ENCODE results near the gene HK3. TPM values are rescaled to one million over a fixed set of nuclear protein-coding genes. Genes with fewer than 3 reads are reported as not detected.
"Not testable (repeated sequence)": the region's sequence is repeated elsewhere in the genome, so short reads cannot be mapped to it uniquely, and the experiment has no call there.

HK3 gene
- polyA plus RNA-seq, 3 donors: 0.38 to 0.72 (median 0.62) TPM

DNA sequence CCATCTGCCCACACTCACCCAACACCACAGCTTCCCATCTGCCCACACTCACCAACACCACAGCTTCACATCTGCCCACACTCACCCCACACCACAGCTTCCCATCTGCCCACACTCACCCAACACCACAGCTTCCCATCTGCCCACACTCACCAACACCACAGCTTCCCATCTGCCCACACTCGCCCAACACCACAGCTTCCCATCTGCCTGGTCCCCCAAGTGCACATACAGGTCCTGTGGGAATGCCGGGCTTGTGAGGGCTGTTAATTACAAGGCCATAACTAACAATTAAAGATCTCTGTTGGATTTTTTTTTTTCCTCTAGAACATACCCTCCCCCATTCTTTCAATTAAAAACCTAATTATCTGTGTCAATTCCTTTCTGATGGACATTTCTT is 26.1 kb downstream of the HK3 start:
- DNase-seq (ENCODE audit: low read depth in 3 of 3, low spot score in 2 of 3): not testable (repeated sequence)

DNA sequence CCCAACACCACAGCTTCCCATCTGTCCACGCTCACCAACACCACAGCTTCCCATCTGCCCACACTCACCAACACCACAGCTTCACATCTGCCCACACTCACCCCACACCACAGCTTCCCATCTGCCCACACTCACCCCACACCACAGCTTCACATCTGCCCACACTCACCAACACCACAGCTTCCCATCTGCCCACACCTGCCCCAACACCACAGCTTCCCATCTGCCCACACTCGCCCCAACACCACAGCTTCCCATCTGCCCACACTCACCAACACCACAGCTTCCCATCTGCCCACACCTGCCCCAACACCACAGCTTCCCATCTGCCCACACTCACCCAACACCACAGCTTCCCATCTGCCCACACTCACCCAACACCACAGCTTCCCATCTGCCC is 26.6 kb downstream of the HK3 start:
- not testable (repeated sequence) for DNase-seq (ENCODE audit: low read depth in 3 of 3, low spot score in 2 of 3)

DNA sequence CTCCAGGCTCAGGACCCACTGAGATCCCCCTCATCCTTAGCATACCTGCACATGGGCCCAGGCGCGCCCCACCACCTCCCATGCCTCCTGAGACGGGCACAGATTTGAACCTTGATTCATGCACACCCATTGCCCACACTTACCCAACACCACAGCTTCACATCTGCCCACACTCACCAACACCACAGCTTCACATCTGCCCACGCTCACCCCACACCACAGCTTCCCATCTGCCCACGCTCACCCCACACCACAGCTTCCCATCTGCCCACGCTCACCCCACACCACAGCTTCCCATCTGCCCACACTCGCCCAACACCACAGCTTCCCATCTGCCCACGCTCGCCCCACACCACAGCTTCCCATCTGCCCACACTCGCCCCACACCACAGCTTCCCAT is 28.5 kb downstream of the HK3 start:
- not testable (repeated sequence) for DNase-seq (ENCODE audit: low read depth in 3 of 3, low spot score in 2 of 3)

DNA sequence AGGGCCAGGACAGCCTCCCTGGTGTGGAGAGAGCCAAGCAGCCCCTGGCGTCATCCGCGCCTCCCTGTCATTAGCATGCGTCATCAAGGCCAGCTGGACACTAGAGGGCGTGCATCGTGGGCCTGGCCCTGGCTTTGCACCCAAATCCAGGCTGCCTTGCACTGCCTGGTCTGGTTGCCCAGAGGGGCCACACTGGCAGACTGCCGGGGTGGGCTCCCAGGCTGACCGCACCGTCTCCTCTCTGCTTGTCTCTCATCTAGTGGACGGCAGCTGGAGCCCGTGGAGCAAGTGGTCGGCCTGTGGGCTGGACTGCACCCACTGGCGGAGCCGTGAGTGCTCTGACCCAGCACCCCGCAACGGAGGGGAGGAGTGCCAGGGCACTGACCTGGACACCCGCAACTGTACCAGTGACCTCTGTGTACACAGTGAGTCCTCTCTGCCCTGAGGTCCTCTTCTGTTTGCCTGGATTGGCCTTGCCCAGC is 29.0 kb downstream of the HK3 start:
- no peak for DNase-seq (ENCODE audit: low read depth in 3 of 3, low spot score in 2 of 3)

DNA sequence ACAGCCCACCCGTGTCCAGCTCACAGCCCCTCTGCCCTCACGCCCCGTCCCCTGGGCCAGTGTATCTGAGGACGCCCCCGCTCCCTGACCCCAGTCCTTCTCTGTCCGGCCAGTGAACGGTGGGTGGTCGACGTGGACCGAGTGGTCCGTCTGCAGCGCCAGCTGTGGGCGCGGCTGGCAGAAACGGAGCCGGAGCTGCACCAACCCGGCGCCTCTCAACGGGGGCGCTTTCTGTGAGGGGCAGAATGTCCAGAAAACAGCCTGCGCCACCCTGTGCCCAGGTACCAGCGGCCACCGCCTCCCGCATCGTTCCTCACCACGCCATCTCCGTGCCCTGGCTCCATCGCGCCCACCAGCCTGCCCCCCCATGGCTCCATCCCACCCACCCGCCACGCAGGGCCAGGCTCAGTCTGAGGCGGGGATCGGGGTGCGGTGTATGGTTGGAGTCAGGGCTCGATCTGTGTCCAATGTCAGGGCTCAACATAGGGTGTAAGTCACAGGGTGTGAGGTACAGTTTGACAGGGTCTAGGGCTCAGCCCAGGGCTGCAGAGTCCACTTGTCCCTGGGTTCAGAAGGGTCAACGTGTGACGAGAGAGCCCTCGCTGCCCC is 29.5 kb downstream of the HK3 start:
- DNase-seq (ENCODE audit: low read depth in 3 of 3, low spot score in 2 of 3): no peak

DNA sequence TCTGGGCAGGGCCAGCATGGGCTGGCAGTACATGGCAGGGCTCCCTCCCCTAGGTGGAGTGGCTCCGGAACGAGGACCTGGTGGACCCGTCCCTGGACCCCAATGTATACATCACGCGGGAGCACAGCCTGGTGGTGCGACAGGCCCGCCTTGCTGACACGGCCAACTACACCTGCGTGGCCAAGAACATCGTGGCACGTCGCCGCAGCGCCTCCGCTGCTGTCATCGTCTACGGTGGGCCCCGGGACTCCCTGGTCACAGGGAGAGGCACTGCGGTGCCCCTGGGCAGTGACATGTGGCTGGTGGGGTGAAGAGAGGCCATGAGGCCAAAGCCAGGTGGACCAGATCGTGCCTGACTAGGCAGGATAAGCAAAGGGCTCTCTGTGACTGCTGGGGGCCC is 30.4 kb downstream of the HK3 start:
- DNase-seq (ENCODE audit: low read depth in 3 of 3, low spot score in 2 of 3): no peak

DNA sequence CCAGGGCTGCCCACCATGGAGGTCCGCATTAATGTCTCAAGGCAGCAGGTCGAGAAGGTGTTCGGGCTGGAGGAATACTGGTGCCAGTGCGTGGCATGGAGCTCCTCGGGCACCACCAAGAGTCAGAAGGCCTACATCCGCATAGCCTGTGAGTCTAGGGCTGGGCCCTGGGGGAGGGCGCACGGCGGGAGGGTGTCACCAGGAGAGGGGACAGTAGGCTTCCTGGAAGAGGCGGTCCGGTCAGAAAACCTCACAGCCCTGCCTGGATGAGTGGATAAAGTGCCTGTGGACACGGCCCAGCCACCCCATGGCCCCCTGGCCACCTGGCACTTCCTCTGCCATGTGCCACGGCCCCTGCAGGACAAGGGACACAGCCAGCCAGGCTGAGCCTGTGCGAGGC is 31.0 kb downstream of the HK3 start:
- no peak for DNase-seq (ENCODE audit: low read depth in 3 of 3, low spot score in 2 of 3)

DNA sequence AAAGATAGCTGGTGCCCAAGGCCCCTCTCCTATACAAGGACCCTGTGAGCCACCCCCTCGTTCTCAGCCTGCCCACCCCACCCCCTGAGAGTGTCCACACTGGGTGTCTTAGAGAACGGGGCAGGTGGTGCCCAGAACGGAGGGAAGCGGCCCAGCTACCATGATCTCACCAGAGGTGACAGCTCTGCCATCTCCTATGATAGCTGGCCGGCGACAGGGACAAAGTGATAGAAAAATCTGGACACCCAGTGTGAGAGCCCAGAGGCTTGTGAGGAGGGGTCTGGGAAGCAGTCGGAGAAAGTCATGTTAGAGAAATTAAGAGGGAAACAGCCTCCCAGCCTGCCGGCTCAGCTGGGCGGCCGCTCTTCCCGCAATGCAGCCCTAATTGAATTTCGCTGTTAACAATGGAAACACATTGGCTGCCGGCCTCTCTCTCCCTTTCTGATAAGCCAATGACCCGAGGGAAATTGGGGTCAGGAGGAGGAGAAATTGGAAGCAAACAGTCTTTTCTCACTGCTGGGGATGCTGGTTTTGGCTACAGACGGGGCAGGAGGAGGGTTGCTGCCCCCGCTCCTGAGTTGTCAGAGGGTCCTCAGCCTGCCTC is 32.3 kb downstream of the HK3 start:
- DNase-seq (ENCODE audit: low read depth in 3 of 3, low spot score in 2 of 3): no peak

DNA sequence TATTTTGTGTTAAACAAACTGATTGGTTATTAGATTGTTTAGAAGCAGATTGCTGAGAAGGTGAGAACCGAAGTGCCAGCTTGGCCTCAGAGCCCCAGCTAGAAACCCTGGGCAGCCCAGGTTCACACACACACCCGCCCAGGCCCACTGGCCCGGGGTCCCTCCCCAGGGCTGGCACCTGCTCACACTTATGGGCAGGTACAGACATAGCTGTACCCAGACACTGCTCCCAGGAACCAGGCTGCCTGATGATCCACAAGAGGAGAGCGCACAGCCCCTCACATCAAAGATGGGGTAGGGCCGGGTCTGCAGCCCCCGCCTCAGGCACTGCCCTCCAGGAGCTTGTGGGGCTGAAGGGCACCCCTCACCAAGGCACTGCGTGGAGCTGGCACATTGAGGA is 33.2 kb downstream of the HK3 start:
- DNase-seq (ENCODE audit: low read depth in 3 of 3, low spot score in 2 of 3): no peak

DNA sequence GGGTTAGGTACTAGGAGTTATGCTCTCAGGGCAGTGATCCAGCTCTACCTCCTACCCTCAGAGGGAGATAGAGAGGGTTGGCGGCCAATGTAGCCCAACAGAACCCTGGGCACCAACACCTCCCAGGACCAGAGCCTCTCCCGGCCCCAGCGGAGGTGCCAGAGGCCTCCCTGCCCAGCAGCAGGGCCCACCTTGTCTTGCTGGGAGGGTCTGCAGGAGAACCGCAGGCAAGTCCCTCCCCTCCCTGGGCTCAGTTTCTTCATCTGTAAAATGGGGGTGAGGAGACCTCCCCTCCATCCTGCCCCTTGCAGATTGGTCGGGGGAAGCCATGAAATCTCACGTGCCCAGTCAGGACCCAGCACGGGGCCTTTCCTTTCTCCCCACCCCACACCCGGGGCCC is 34.4 kb downstream of the HK3 start:
- no peak for DNase-seq (ENCODE audit: low read depth in 3 of 3, low spot score in 2 of 3)

DNA sequence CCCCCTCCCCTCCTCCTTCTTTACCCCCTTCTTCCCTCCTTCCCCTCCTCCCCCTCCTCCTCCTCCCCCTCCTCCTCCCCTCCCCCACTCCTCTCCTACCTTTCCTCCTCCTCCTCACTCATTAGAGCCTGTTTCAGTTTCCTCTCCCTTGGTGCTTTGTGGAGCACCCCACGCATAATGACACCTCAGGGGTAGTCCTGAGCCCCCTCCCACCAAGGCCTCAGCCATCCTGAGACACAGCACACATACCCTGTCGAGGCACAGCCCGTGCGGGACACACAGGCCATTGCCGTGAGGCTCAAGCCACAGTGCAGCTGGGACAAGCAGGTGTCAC is 35.4 kb downstream of the HK3 start:
- no peak for DNase-seq (ENCODE audit: low read depth in 3 of 3, low spot score in 2 of 3)

DNA sequence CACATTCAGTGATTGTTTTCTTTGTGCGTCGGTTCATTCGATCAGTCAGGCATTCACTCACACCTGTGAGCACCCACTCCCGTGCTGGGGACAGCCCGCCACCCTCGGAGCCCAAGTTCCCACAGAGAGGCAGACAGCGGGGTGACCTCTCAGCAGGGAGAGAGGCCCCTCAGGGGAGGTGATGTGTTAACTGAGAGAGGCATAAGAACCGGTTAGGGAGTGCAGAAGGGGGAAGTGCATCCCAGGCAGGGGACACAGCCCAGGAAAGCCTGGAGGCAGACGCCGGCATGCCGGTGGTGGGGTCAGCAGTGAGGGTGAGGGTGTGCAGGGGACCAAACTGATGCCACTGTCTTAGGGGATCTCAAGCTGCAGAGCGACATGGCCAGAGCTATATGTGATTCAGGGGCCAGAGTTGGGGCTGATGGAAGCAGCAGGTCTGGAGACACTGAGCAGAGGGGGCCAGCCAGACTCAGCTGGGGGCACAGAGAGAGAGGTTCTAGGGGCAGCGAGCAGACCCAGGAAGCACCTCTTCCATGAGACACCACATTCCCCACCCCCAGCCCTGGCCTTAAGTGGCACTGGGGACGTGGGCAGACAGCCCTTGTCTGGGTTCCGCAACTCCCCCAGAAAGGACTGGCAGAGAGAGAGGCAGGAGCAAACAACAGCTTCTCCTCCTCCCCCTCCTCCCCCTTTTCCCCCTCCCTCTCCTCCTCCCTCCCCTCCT is 35.9 kb downstream of the HK3 start:
- no peak for DNase-seq (ENCODE audit: low read depth in 3 of 3, low spot score in 2 of 3)

DNA sequence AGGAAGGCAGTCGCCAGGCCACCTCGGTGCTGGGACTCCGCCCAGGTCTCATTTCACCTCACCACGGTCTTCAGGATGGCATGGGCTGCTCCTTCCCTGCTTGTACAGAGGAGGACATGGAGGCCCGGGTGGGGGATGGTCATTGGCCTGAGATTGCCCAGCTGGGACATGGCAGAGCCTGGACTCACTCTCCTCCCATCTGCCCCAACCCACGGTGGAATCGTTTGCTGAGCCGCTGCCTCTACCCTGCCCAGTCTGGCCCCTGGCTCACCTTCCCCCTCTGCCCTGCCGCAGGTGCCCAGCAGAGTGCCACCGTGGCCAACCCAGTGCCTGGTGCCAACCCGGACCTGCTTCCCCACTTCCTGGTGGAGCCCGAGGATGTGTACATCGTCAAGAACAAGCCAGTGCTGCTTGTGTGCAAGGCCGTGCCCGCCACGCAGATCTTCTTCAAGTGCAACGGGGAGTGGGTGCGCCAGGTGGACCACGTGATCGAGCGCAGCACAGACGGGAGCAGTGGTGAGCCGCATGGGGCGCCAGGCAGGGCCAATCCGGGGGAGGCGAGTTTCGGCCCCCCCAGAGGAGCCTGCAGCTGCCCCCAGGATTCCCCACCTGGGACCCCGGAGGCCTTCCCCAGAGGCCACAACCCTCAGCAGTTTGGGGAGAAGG is 36.7 kb downstream of the HK3 start:
- no peak for DNase-seq (ENCODE audit: low read depth in 3 of 3, low spot score in 2 of 3)

DNA sequence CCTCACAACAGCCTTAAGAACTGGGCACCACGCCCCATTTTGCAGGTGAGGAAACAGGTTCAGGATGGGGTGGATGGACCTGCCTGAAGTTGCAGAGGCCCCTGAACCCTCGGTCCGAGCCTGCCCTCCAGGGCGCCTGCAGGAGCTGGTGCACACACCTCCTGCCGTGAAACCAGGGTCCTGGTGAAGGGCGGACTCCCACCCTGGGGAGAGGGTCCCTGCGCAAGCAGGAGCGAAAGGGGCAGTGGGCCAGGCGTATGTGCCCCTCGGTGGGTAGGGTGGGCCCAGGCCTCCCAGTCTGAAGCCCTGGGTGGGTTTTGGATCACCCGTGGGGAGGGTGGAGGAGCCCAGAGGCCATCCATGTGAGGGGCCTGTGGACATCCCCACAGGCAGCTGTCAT is 37.9 kb downstream of the HK3 start:
- no peak for DNase-seq (ENCODE audit: low read depth in 3 of 3, low spot score in 2 of 3)

DNA sequence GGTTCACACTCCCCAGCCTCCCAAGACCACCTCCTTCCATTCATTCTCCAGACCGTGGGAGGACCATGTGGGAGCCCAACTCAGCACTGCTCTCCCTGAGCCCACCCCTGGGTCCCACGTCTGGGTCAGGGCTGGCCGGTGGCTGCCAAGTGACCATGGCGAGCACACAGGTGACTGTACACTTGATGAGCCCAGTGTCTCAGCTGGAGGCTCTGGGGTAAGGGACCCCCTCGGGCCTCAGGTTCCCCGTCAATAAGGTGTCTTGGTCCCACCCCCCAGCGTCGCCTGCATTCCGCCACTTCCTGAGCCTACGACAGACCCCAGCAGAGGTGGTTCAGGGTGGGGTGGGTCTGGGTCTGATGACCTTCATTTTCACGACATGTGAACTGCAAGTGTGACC is 38.8 kb downstream of the HK3 start:
- DNase-seq (ENCODE audit: low read depth in 3 of 3, low spot score in 2 of 3): no peak

DNA sequence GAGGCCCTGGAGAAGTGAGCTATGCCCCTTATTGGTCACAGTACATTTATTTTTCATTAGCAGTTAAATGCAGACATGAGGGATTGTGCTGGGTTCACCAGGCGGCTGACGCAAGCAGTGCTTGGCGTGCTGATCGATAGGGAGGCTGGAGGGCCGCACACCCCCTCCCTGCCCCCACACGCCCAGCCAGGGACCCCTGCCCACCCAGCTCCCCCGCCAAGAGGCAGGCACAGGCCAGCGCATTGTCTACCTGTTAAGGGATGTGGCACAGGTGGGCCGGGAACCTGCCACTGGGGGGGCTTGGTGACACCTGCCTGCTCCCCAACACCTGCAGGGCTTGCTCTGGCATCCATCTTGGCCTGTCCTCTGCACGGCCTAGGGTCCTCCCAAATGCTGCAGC is 39.2 kb downstream of the HK3 start:
- no peak for DNase-seq (ENCODE audit: low read depth in 3 of 3, low spot score in 2 of 3)

DNA sequence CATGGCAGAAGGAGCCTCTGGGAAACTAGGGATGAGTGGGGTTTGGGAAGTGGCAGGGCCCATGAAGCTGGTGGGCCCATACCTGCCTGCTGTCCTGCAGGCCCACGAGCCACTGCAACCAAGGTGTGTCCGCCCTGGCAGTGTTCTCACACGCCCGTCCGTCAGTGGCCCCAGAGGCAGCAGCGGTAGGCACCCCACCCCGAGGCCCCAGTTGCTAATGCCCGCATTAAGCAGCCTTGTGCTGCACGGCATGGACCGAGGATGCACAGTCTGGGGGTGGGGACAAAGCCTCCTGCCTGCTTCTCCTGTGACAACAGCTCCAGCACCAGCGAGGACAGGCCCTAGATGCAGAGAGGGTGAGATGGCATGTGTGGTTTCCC is 41.3 kb downstream of the HK3 start:
- DNase-seq (ENCODE audit: low read depth in 3 of 3, low spot score in 2 of 3): no peak

DNA sequence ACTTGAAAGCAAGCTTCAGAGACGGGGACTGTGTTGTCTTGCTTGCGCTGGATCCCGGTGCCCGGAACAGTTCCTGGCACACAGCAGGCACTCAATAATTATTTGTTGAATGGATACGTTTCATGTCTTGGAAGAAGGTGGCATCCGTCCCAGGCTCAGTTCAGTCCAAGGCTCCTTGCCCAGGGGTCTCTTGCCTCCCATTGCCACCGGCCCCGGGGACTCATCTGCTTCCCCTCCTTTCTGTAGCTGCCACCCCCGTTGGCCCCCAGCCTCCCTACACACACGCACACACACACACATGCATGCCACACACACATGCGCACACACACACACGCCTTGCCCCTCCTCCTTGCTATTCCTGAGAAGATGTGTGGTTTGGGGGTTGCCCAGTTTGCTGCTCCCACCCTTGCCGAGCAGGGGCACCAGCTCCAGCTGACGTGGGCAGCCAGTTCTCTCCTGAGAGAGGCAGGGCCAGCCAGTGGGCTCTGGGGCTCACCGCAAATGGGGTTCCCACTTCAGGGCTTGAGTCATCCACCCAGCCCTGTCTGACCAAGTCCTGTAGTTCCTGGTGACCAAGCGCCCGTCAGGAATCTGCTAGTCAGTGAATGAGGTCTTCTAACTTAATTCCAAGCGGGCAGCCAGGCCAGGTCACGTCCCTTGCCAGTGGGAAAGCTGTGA is 41.8 kb downstream of the HK3 start:
- DNase-seq (ENCODE audit: low read depth in 3 of 3, low spot score in 2 of 3): no peak

DNA sequence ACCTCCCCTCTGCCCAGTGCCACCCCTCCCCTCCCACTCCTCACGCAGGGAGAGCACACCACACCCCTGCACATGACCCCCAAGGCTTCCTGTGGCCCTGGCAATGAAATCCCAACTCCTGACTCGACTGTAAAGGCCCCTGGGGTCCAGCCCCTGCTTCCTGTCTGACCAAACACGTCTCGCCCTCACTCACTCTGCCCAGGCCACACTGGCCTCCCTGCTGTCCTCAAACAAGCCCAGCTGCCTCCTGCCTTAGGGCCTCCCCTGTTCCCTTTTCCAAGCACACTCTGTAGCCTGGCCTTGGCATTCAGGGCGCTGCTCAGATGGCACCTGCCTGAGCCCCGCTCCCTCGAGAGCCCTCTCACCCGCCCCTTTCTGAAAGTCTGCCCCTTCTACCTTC is 42.4 kb downstream of the HK3 start:
- DNase-seq (ENCODE audit: low read depth in 3 of 3, low spot score in 2 of 3): no peak

DNA sequence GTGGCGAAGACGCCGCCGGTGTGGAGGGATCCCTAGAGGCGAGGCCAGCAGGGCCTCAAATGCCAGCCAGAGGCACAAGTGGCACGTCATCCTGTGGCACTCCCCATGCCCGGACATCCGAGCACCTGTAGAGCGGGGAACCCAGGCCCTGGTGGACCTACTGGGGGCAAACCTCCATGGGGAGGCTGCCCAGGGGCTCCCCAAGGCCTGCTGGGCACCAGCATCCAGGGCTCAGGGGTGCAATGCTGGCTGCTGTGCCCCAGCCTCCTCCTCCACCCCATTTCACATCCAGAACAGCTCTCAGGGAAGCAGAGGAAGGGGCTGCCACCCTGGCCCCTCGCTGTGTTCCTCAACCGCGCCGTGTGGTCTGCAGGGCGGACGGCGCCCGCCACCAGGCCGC is 43.5 kb downstream of the HK3 start:
- no peak for DNase-seq (ENCODE audit: low read depth in 3 of 3, low spot score in 2 of 3)

DNA sequence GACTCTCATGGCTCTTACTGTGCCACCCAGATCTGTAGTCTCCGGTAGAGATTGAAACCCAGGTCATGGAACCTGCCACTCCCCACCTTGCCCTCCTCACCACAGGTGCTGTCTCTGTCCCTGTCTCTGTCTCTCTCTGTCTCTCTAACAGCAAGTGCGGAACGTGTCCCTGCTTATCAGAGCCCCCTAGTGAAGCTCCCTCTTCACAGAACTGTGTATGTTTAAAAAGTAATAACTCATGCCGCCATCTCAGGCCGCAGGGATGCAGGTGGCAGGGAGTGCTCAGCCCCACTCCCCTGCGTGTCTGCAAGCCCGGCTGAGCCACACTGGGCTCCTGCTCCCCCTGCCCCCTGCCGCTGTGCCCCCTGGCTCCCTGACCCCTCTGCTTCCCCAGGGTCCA is 45.0 kb downstream of the HK3 start:
- no peak for DNase-seq (ENCODE audit: low read depth in 3 of 3, low spot score in 2 of 3)

Data from right renal cortex interstitium (tissue), 3 donors.